A673 (cell line): ENCODE results near the gene NUTM2G.
"Not testable (repeated sequence)": the region's sequence is repeated elsewhere in the genome, so short reads cannot be mapped to it uniquely, and the experiment has no call there.

Source experiments
- EZH2 ChIP-seq: fragments of 200-600 bp; sonication (generic); IDR thresholded peaks from 2 replicates; pipeline ENCODE4 v1.6.1; 2017; ENCODE audit warnings: borderline replicate concordance, low read depth, mild to moderate bottlenecking, mixed read lengths, antibody characterized with exemption, low read length; ENCODE audit not compliant: poor library complexity, severe bottlenecking
- TF ChIP-seq, protein P1 (sequence below): fragments of 300-800, 200-600 bp; sonication (generic); conservative IDR thresholded peaks from 2 replicates; pipeline ENCODE4 v1.5.1; 2017; ENCODE audit warnings: low read depth, mild to moderate bottlenecking, antibody characterized with exemption, low read length, moderate library complexity, mixed read lengths

DNA sequence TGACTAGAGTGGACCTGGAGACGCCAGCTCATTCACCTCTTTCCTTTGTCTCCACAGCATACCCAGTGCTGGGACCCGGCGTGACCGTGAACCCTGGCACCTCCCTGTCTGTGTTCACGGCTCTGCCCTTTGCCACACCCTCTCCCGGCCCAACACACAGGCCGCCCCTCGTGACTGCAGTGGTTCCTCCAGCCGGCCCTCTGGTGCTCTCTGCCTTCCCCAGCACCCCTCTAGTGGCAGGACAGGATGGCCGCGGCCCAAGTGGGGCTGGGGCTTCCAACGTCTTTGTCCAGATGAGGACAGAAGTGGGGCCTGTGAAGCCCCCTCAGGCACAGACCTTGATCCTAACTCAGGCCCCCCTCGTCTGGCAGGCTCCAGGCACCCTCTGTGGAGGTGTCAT, 3.0 kb downstream of the NUTM2G start:
- not testable (repeated sequence) for TF ChIP-seq EZH2
- TF ChIP-seq, protein P1, sequence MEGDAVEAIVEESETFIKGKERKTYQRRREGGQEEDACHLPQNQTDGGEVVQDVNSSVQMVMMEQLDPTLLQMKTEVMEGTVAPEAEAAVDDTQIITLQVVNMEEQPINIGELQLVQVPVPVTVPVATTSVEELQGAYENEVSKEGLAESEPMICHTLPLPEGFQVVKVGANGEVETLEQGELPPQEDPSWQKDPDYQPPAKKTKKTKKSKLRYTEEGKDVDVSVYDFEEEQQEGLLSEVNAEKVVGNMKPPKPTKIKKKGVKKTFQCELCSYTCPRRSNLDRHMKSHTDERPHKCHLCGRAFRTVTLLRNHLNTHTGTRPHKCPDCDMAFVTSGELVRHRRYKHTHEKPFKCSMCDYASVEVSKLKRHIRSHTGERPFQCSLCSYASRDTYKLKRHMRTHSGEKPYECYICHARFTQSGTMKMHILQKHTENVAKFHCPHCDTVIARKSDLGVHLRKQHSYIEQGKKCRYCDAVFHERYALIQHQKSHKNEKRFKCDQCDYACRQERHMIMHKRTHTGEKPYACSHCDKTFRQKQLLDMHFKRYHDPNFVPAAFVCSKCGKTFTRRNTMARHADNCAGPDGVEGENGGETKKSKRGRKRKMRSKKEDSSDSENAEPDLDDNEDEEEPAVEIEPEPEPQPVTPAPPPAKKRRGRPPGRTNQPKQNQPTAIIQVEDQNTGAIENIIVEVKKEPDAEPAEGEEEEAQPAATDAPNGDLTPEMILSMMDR, result not testable (repeated sequence)
